Panc1 (cell line): ENCODE measurements around the gene INAVA. TPM values are rescaled to one million over a fixed set of nuclear protein-coding genes. Genes with fewer than 3 reads are reported as not detected.

Source experiments
- ATAC-seq: fragments of 200-7000 bp; cut with Tn5 transposase; 2 replicates; pipeline ENCODE4 v1.9.1; 2020; ENCODE audit warnings: mild to moderate bottlenecking, moderate library complexity
- BruUV-seq: library from RNA; stranded (reverse); fragments of 400-500 nt; replicated peaks from 2 replicates; lab custom pipeline; 2021; lab: Mats Ljungman, UMichigan
- CTCF ChIA-PET: fragments of 300-600 bp; sonication (Branson Sonifier 250); formaldehyde crosslinking; loops from one replicate; lab custom pipeline; 2022; ENCODE audit warnings: antibody characterized with exemption; lab: Charles Lee
- POLR2A ChIA-PET: fragments of 300-600 bp; sonication (Branson Sonifier 250); formaldehyde crosslinking; loops from one replicate; lab custom pipeline; 2022; ENCODE audit warnings: antibody characterized with exemption; lab: Charles Lee
- DNase-seq: peaks from one replicate; pipeline ENCODE4 v3.0.0-alpha.2; 2010; ENCODE audit warnings: low read depth, low spot score
- H3K27ac ChIP-seq: 2 replicates; pipeline ENCODE4 v1.5.1; 2011; ENCODE audit warnings: mild to moderate bottlenecking, low read length, inconsistent platforms
- H3K27me3 ChIP-seq: fragments of 200-500 bp; sonication (Bioruptor generic); 2 replicates; pipeline ENCODE4 v1.6.0; 2014; ENCODE audit warnings: low read length, inconsistent platforms; ENCODE audit not compliant: control insufficient read depth, insufficient read depth
- H3K36me3 ChIP-seq: fragments of 200-500 bp; sonication (Bioruptor generic); 2 replicates; pipeline ENCODE4 v1.5.1; 2014; ENCODE audit warnings: inconsistent platforms, mild to moderate bottlenecking, low read length, moderate library complexity; ENCODE audit not compliant: control insufficient read depth, insufficient read depth
- H3K4me1 ChIP-seq: 2 replicates; pipeline ENCODE4 v1.5.1; 2011; ENCODE audit warnings: inconsistent platforms, mild to moderate bottlenecking, low read length, moderate library complexity; ENCODE audit not compliant: control insufficient read depth, insufficient read depth
- H3K4me3 ChIP-seq, 2 experiments: 2 replicates each; pipeline ENCODE4 v1.5.1; 2011 to 2012; ENCODE audit warnings: low read depth in 2 of 2, low read length in 2 of 2, mild to moderate bottlenecking in 2 of 2, inconsistent platforms in 1 of 2, moderate library complexity in 1 of 2
- H3K9me3 ChIP-seq: fragments of 200-500 bp; sonication (Bioruptor generic); 2 replicates; pipeline ENCODE4 v1.5.1; 2014; ENCODE audit warnings: low read depth, mild to moderate bottlenecking, inconsistent platforms, low read length, moderate library complexity; ENCODE audit not compliant: control insufficient read depth, insufficient read depth
- POLR2AphosphoS5 ChIP-seq: IDR thresholded peaks from 2 replicates; pipeline ENCODE4 v1.6.1; 2012; ENCODE audit warnings: mild to moderate bottlenecking, low read depth, low read length, moderate library complexity
- SIN3A ChIP-seq: IDR thresholded peaks from 2 replicates; pipeline ENCODE4 v1.6.1; 2012; ENCODE audit warnings: low read depth, mild to moderate bottlenecking, low read length, moderate library complexity, borderline replicate concordance; ENCODE audit not compliant: insufficient read depth
- TCF7L2 ChIP-seq: IDR thresholded peaks from 2 replicates; pipeline ENCODE4 v1.6.1; 2011; ENCODE audit warnings: mild to moderate bottlenecking, low read depth, low read length, inconsistent platforms
- in situ Hi-C: cut with HindIII; loops from 2 replicates; pipeline ENCODE4 v1.10.0; 2016; ENCODE audit warnings: low sequenced_read_pairs, low pct_unique_long_range_greater_than_20kb
- intact Hi-C: fragments of 100-400 bp; cut with micrococcal nuclease; formaldehyde crosslinking; loops from one replicate; pipeline ENCODE4 v1.10.0; 2022; ENCODE audit not compliant: unreplicated experiment
- total RNA-seq: library from RNA; stranded (reverse); gene quantifications from one replicate; pipeline ENCODE4 v1.2.1, GENCODE V29; 2021; ENCODE audit not compliant: unreplicated experiment
- TF ChIP-seq, protein P1 (sequence below): fragments of 450-650 bp; IDR thresholded peaks from 2 replicates; pipeline ENCODE4 v1.5.1; 2017; ENCODE audit warnings: mild to moderate bottlenecking
- TF ChIP-seq, protein P2 (sequence below), 2 experiments: IDR thresholded peaks; 2 replicates each; pipeline ENCODE4 v1.6.1; 2011 to 2012; ENCODE audit warnings: low read depth in 2 of 2, control low read depth in 1 of 2, low read length in 1 of 2, mild to moderate bottlenecking in 1 of 2, moderate library complexity in 1 of 2; ENCODE audit not compliant: insufficient read depth in 1 of 2

INAVA gene
- total RNA-seq, 1 experiment from 2014 or later = 3.6 TPM

DNA sequence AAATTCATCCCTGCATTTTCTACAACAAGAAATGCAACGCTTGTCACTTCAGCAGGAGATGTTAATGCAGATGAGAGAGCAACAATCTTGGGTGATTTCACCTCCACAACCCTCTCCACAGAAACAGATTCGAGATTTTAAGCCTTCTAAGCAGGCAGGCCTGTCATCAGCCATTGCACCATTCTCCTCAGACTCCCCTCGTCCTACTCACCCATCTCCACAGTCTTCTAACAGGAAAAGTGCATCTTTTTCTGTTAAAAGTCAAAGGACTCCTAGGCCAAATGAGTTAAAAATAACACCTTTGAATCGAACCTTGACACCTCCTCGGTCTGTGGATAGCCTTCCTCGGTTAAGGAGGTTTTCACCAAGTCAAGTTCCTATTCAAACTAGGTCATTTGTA lies 45.3 kb upstream of the INAVA start:
- DNase-seq (no peak), ATAC-seq (no peak)
- Histone ChIP-seq H3K9me3 (no peaks in the 10 kb centered on the region), H3K4me1 (no peaks in the 10 kb centered on the region), H3K4me3 (no peak overlapping the region), H3K27ac (no peak overlapping the region), H3K27me3 (no peaks in the 10 kb centered on the region), H3K36me3 (peaks cover 56% of the 10 kb centered on the region)
- TF ChIP-seq, protein P1, sequence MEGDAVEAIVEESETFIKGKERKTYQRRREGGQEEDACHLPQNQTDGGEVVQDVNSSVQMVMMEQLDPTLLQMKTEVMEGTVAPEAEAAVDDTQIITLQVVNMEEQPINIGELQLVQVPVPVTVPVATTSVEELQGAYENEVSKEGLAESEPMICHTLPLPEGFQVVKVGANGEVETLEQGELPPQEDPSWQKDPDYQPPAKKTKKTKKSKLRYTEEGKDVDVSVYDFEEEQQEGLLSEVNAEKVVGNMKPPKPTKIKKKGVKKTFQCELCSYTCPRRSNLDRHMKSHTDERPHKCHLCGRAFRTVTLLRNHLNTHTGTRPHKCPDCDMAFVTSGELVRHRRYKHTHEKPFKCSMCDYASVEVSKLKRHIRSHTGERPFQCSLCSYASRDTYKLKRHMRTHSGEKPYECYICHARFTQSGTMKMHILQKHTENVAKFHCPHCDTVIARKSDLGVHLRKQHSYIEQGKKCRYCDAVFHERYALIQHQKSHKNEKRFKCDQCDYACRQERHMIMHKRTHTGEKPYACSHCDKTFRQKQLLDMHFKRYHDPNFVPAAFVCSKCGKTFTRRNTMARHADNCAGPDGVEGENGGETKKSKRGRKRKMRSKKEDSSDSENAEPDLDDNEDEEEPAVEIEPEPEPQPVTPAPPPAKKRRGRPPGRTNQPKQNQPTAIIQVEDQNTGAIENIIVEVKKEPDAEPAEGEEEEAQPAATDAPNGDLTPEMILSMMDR = no peak
- TF ChIP-seq, protein P2, sequence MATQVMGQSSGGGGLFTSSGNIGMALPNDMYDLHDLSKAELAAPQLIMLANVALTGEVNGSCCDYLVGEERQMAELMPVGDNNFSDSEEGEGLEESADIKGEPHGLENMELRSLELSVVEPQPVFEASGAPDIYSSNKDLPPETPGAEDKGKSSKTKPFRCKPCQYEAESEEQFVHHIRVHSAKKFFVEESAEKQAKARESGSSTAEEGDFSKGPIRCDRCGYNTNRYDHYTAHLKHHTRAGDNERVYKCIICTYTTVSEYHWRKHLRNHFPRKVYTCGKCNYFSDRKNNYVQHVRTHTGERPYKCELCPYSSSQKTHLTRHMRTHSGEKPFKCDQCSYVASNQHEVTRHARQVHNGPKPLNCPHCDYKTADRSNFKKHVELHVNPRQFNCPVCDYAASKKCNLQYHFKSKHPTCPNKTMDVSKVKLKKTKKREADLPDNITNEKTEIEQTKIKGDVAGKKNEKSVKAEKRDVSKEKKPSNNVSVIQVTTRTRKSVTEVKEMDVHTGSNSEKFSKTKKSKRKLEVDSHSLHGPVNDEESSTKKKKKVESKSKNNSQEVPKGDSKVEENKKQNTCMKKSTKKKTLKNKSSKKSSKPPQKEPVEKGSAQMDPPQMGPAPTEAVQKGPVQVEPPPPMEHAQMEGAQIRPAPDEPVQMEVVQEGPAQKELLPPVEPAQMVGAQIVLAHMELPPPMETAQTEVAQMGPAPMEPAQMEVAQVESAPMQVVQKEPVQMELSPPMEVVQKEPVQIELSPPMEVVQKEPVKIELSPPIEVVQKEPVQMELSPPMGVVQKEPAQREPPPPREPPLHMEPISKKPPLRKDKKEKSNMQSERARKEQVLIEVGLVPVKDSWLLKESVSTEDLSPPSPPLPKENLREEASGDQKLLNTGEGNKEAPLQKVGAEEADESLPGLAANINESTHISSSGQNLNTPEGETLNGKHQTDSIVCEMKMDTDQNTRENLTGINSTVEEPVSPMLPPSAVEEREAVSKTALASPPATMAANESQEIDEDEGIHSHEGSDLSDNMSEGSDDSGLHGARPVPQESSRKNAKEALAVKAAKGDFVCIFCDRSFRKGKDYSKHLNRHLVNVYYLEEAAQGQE (IDR thresholded peaks at IDR 0.05; ENCODE audit: insufficient read depth in 1 of 2, low read depth in 2 of 2, low read length in 1 of 2) = no peak
- TF ChIP-seq SIN3A (no peak), POLR2AphosphoS5 (no peak), TCF7L2 (no peak)
- in situ Hi-C loops (no loop called here), intact Hi-C loops (no loop called here)
- ChIA-PET POLR2A (no interaction called here), CTCF (no interaction called here)
- BruUV-seq = no TSS peak

DNA sequence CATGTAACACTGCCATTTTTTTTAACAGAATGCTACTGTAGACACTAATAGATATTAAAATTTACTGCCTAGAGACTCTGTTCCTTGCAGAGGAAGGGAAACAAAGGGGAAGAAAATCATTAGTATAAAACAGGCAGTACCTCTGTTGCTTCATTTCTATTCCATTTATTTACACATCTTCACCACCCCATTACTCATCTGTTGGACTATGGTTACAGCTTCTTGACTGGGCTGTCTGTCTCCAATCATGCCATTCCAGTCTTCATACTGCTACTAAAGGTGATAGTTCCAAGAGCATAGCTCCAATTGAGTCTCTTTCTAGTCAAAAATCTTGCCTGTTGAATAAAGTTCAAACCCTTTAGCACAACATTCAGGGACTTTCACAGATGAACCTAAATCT lies 44.1 kb upstream of the INAVA start:
- DNase-seq (no peak), ATAC-seq (no peak)
- no peak overlapping the region for H3K27ac ChIP-seq
- no TSS peak for BruUV-seq
- in situ Hi-C loops = no loop called here
- intact Hi-C loops = no loop called here
- H3K9me3 ChIP-seq = no peaks in the 10 kb centered on the region
- ChIA-PET POLR2A (no interaction called here), CTCF (no interaction called here)
- H3K36me3 ChIP-seq = peaks cover 59% of the 10 kb centered on the region
- no peak for TF ChIP-seq SIN3A
- no peaks in the 10 kb centered on the region for H3K27me3 ChIP-seq
- H3K4me1 ChIP-seq = no peaks in the 10 kb centered on the region
- H3K4me3 ChIP-seq = no peak overlapping the region

DNA sequence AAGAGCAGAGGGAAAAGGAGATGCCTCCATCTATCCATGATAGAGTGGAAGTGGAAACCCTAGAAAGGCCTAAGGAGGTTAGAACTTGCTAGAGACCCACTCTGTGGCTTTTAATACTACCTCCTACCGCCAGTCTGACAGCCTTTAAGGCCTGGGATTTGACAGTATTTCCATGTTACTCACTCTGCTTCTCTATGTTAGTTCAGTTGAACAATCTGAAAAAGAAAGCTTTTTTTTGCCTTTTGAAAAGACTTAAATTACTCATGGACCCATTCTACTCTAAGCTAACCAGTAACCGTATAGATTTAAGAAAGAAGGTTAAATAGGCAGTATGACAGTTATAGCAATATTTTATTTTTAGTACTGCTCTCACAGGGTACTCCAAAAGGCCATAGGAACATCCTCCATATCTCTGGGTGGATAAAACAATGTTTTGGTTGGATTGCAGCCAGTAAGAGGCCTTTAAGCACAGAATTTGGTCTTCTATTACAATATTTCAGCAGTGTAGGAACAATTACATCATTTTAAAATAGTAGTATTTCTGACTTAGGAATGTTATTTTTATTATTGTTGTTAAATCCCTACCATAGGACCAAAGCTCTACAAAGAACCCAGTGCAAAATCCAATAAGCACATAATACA lies 37.9 kb upstream of the INAVA start:
- H3K4me3 ChIP-seq = no peak overlapping the region
- BruUV-seq = no TSS peak
- no peak for TF ChIP-seq SIN3A
- TF ChIP-seq, protein P2 (IDR thresholded peaks at IDR 0.05; ENCODE audit: insufficient read depth in 1 of 2, low read depth in 2 of 2, low read length in 1 of 2) = no peak
- no peak for TF ChIP-seq POLR2AphosphoS5
- TF ChIP-seq, protein P1 = no peak
- TF ChIP-seq TCF7L2 = no peak
- ChIA-PET CTCF (no interaction called here), POLR2A (no interaction called here)
- in situ Hi-C loops = no loop called here
- DNase-seq (no peak), ATAC-seq (no peak)
- no peaks in the 10 kb centered on the region for H3K27me3 ChIP-seq
- H3K4me1 ChIP-seq = no peaks in the 10 kb centered on the region
- intact Hi-C loops = no loop called here
- no peaks in the 10 kb centered on the region for H3K9me3 ChIP-seq
- H3K27ac ChIP-seq = no peak overlapping the region
- H3K36me3 ChIP-seq = peaks cover 43% of the 10 kb centered on the region
